Measurements from ENCODE around the gene GRM8. TPM values are rescaled to one million over a fixed set of nuclear protein-coding genes. Genes with fewer than 3 reads are reported as not detected.

GRM8 gene
- total RNA-seq, 1 donor from 2014 or later: not detected

GRCh38 chr7:126442908-126443307 lies 809.8 kb downstream of the GRM8 start:
- H3K27me3 ChIP-seq: no peaks in the 10 kb centered on the region
- H3K9me3 ChIP-seq: no peaks in the 10 kb centered on the region
- intact Hi-C loops (cut with DNase I): no loop called here
- no peak overlapping the region for H3K27ac ChIP-seq
- ATAC-seq (no peak), DNase-seq (no peak)
- no peak overlapping the region for H3K4me3 ChIP-seq
- no peak for TF ChIP-seq CTCF (IDR thresholded peaks at IDR 0.05)
- no peaks in the 10 kb centered on the region for H3K36me3 ChIP-seq
- H3K4me1 ChIP-seq: no peaks in the 10 kb centered on the region

DNA sequence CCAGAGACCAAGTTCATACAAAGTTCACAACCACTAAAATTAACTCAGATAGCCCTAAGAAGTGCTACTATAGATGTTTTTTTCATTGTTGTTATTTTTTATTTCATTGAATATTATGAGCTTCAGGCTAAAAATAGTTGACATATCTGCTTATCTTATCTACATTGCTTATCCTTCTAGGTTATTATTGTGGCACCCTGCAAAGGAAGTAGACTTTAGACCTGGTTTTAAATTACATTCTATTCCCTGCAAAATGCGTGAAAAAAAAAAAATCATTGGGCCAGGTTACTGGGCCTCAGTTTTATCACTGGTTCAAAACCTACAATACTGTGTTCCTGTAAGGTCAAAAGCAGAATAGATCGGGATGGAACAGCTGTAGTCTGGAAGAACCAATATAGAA lies 811.0 kb downstream of the GRM8 start:
- TF ChIP-seq CTCF (IDR thresholded peaks at IDR 0.05): no peak
- Histone ChIP-seq H3K9me3 (no peaks in the 10 kb centered on the region), H3K27ac (no peak overlapping the region), H3K27me3 (no peaks in the 10 kb centered on the region), H3K4me3 (no peak overlapping the region), H3K36me3 (no peaks in the 10 kb centered on the region), H3K4me1 (no peaks in the 10 kb centered on the region)
- DNase-seq: no peak
- intact Hi-C loops (cut with DNase I): no loop called here
- no peak for ATAC-seq

- Histone ChIP-seq H3K27ac (no peak overlapping the region), H3K4me1 (no peaks in the 10 kb centered on the region), H3K36me3 (no peaks in the 10 kb centered on the region), H3K9me3 (no peaks in the 10 kb centered on the region), H3K4me3 (no peak overlapping the region), H3K27me3 (no peaks in the 10 kb centered on the region)
- intact Hi-C loops (cut with DNase I): no loop called here
- DNase-seq (no peak), ATAC-seq (no peak)
- TF ChIP-seq CTCF (IDR thresholded peaks at IDR 0.05): no peak
Measured at GRCh38 chr7:126440542-126440941, 812.2 kb downstream of the GRM8 start.

- H3K36me3 ChIP-seq: no peaks in the 10 kb centered on the region
- H3K9me3 ChIP-seq: no peaks in the 10 kb centered on the region
- H3K27me3 ChIP-seq: no peaks in the 10 kb centered on the region
- no peak overlapping the region for H3K4me3 ChIP-seq
- DNase-seq: no peak
- TF ChIP-seq CTCF (IDR thresholded peaks at IDR 0.05): no peak
- intact Hi-C loops (cut with DNase I): no loop called here
- no peak for ATAC-seq
- no peak overlapping the region for H3K27ac ChIP-seq
- H3K4me1 ChIP-seq: no peaks in the 10 kb centered on the region
Measured at GRCh38 chr7:126436213-126436868, 816.4 kb downstream of the GRM8 start.

DNA sequence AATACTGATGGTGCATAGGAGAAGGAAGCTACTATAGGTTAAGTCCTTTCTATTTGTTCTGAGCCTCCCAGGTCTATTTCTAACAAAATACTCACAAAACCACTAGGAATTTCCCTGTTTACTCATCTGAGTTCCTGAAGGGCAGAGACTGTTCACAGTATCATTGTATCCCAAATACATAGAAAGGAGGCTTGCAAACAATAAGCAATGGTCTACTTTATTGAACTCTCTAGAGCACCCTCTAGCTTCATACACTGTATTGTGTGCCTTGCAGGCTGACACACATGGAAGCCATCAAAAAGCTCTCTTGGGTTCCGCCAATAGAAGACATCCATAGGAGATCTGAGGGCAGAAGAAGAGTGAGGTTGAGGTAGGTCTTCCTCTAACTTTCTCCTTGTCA lies 826.1 kb downstream of the GRM8 start:
- no peaks in the 10 kb centered on the region for H3K36me3 ChIP-seq
- no peak overlapping the region for H3K27ac ChIP-seq
- H3K4me3 ChIP-seq: no peak overlapping the region
- no peaks in the 10 kb centered on the region for H3K27me3 ChIP-seq
- TF ChIP-seq CTCF (IDR thresholded peaks at IDR 0.05): no peak
- ATAC-seq: no peak
- no peaks in the 10 kb centered on the region for H3K4me1 ChIP-seq
- intact Hi-C loops (cut with DNase I): no loop called here
- no peaks in the 10 kb centered on the region for H3K9me3 ChIP-seq
- DNase-seq: no peak

- intact Hi-C loops (cut with DNase I): no loop called here
- no peaks in the 10 kb centered on the region for H3K9me3 ChIP-seq
- H3K4me3 ChIP-seq: no peak overlapping the region
- H3K36me3 ChIP-seq: no peaks in the 10 kb centered on the region
- H3K27me3 ChIP-seq: no peaks in the 10 kb centered on the region
- no peak overlapping the region for H3K27ac ChIP-seq
- TF ChIP-seq CTCF (IDR thresholded peaks at IDR 0.05): no peak
- ATAC-seq (no peak), DNase-seq (no peak)
- no peaks in the 10 kb centered on the region for H3K4me1 ChIP-seq
Measured at GRCh38 chr7:126424985-126425384, 827.8 kb downstream of the GRM8 start.

All from upper lobe of right lung (tissue), 1 donor.